K562 (cell line): Measurements from ENCODE around the gene TUBGCP6. TPM values are rescaled to one million over a fixed set of nuclear protein-coding genes. Genes with fewer than 3 reads are reported as not detected.
A peak's percentile ranks its signal among the peaks of the same experiment; 100 is the strongest.

Experiments
- ATAC-seq: fragments of 200-7000 bp; cut with Tn5 transposase; 3 replicates; pipeline ENCODE4 v1.9.1; 2020; ENCODE audit warnings: moderate library complexity
- BruUV-seq: library from RNA; stranded (reverse); fragments of 400-500 nt; replicated peaks from 2 replicates; lab custom pipeline; 2021; lab: Mats Ljungman, UMichigan
- CTCF ChIA-PET: fragments of 300-600 bp; formaldehyde crosslinking; extraction: SDS; loops from one replicate; lab custom pipeline; 2021; ENCODE audit warnings: low intra/inter-chr PET ratio; lab: Yijun Ruan, JAX
- POLR2A ChIA-PET: fragments of 300-600, 350-650 bp; sonication (Branson Sonifier 250); formaldehyde crosslinking; extraction: SDS; loops from one replicate; lab custom pipeline; 2021; ENCODE audit warnings: antibody characterized with exemption, inconsistent platforms; lab: Yijun Ruan, JAX
- DNase-seq, 4 experiments: peaks; one replicate each; pipeline versions ENCODE4 v3.0.0 to v3.0.0-alpha.2; 2011 to 2018; ENCODE audit warnings: low spot score in 3 of 4, mixed read lengths in 3 of 4; ENCODE audit errors: extremely low read depth in 1 of 4
- FAIRE-seq: peaks from 2 replicates; lab custom pipeline; 2011; peaks lifted over from hg19 to GRCh38; lab: Jason Lieb, UNC
- H2AFZ ChIP-seq: 2 replicates; pipeline ENCODE4 v1.6.0; 2011; ENCODE audit warnings: low read depth, low read length, control low read depth, inconsistent platforms
- H3K27ac ChIP-seq: fragments of 200-600 bp; 3 replicates; pipeline ENCODE4 v1.8.0; 2011; ENCODE audit warnings: low read depth, mild to moderate bottlenecking, control low read depth, inconsistent platforms, low read length, moderate library complexity, mixed read lengths; ENCODE audit errors: extremely low read depth
- H3K27me3 ChIP-seq, 2 experiments: fragments of 300-600 bp in 1 of 2; 2 replicates in 1 of 2; 3 replicates in 1 of 2; pipeline versions ENCODE4 v1.6.0 to v1.8.0; 2011; ENCODE audit warnings: inconsistent platforms in 2 of 2, low read length in 2 of 2, mild to moderate bottlenecking in 1 of 2, mixed read lengths in 1 of 2, moderate library complexity in 1 of 2; ENCODE audit not compliant: control insufficient read depth in 2 of 2, insufficient read depth in 2 of 2
- H3K36me3 ChIP-seq: fragments of 300-600 bp; 3 replicates; pipeline ENCODE4 v1.8.0; 2011; ENCODE audit warnings: mild to moderate bottlenecking, low read length, inconsistent platforms; ENCODE audit not compliant: control insufficient read depth, insufficient read depth
- H3K4me1 ChIP-seq, 2 experiments: fragments of 200-600 bp in 1 of 2; replicated peaks in 1 of 2; 2 replicates in 1 of 2; 3 replicates in 1 of 2; pipeline versions ENCODE4 v1.5.1 to v1.8.0; 2011; ENCODE audit warnings: inconsistent platforms in 2 of 2, low read length in 2 of 2, mild to moderate bottlenecking in 1 of 2, mixed read lengths in 1 of 2, moderate library complexity in 1 of 2; ENCODE audit not compliant: control insufficient read depth in 2 of 2, insufficient read depth in 2 of 2
- H3K4me2 ChIP-seq: 2 replicates; pipeline ENCODE4 v1.6.1; 2011; ENCODE audit warnings: low read length, control low read depth, inconsistent platforms, mixed read lengths; ENCODE audit not compliant: insufficient read depth
- H3K4me3 ChIP-seq: fragments of 200-600 bp; sonication (generic), shearing (Covaris generic); 2 replicates; pipeline ENCODE4 v1.5.1; 2016; ENCODE audit warnings: control low read depth, inconsistent platforms
- H3K79me2 ChIP-seq: fragments of 200-600 bp; 3 replicates; pipeline ENCODE4 v1.8.0; 2011; ENCODE audit warnings: low read length, inconsistent platforms; ENCODE audit not compliant: control insufficient read depth, insufficient read depth
- H3K9ac ChIP-seq, 2 experiments: 2 replicates each; pipeline versions ENCODE4 v1.6.0 to v1.6.1; 2011; ENCODE audit warnings: low read depth in 2 of 2, low read length in 2 of 2, control low read depth in 1 of 2, inconsistent platforms in 1 of 2, mild to moderate bottlenecking in 1 of 2, mixed read lengths in 1 of 2; ENCODE audit not compliant: insufficient read depth in 1 of 2
- H3K9me1 ChIP-seq: one replicate; pipeline ENCODE4 v1.6.0; 2011; ENCODE audit warnings: inconsistent platforms, mild to moderate bottlenecking, low read length, moderate library complexity; ENCODE audit not compliant: control insufficient read depth, insufficient read depth
- H3K9me3 ChIP-seq: replicated peaks from 2 replicates; pipeline ENCODE4 v1.5.1; 2011; ENCODE audit warnings: low read depth, low read length, inconsistent platforms; ENCODE audit not compliant: control insufficient read depth, insufficient read depth
- H4K20me1 ChIP-seq: replicated peaks from 2 replicates; pipeline ENCODE4 v1.6.1; 2011; ENCODE audit warnings: low read length, inconsistent platforms, mixed read lengths; ENCODE audit not compliant: control insufficient read depth, insufficient read depth
- EGR1 ChIP-seq: fragments of 450-650 bp; conservative IDR thresholded peaks from 2 replicates; pipeline ENCODE4 v1.6.1; 2017; ENCODE audit warnings: mild to moderate bottlenecking
- SMAD4 ChIP-seq: fragments of 250-450 bp; sonication (Bioruptor Pico); conservative IDR thresholded peaks from 2 replicates; pipeline ENCODE4 v1.8.0; 2021; ENCODE audit warnings: inconsistent platforms, mild to moderate bottlenecking, moderate library complexity
- ZNF253 ChIP-seq: fragments of 250-450 bp; sonication (Bioruptor Pico); conservative IDR thresholded peaks from 2 replicates; pipeline ENCODE4 v1.6.1; 2021; ENCODE audit warnings: mild to moderate bottlenecking
- ZNF766 ChIP-seq: fragments of 200-800 bp; sonication (Bioruptor generic); conservative IDR thresholded peaks from 2 replicates; pipeline ENCODE4 v1.6.1; 2016; ENCODE audit warnings: missing genetic modification characterization, missing compliant biosample characterization
- WGBS: fragments of 100-300 bp; shearing (Covaris generic); methylation state at CpG from one replicate; pipeline ENCODE4 v1.1.6; 2016; ENCODE audit warnings: low coverage, mixed read lengths; ENCODE audit not compliant: insufficient coverage; ENCODE audit errors: missing lambda C conversion rate; 5-methylcytosine and 5-hydroxymethylcytosine counted together
- in situ Hi-C: fragments of 300-500 bp; cut with MboI; formaldehyde crosslinking; loops from 4 replicates; pipeline ENCODE4 v1.15.0; 2018; ENCODE audit warnings: inconsistent platforms, mixed read lengths
- intact Hi-C: fragments of 100-400 bp; cut with micrococcal nuclease; formaldehyde crosslinking; loops from 2 replicates; pipeline ENCODE4 v1.14.2; 2022
- polyA plus RNA-seq, 8 experiments: library from polyadenylated mRNA; depleted of rRNA in 4 of 8; stranded (reverse) in 5 of 8; unstranded in 3 of 8; fragments of >200 nt; fragmentation: Nextera tagmentation in 2 of 8; fragmentation: Illumina TruSeq in 1 of 8; extraction: Ambion mirVana in 2 of 8; extraction: Trizol in 1 of 8; gene quantifications; 2 replicates each; pipeline versions ENCODE4 v1.2.1 to v1.2.3, GENCODE V29; 2011 to 2014; ENCODE audit warnings: inconsistent platforms in 1 of 8, missing spikeins in 1 of 8
- total RNA-seq, 7 experiments: library from RNA; depleted of rRNA in 6 of 7; stranded (reverse); fragments of >200 nt in 6 of 7; fragmentation: Illumina TruSeq in 2 of 7; extraction: Trizol in 2 of 7; gene quantifications; 2 replicates each; pipeline versions ENCODE4 v1.2.1 to v1.2.3, GENCODE V29; 2011 to 2021; ENCODE audit warnings: low replicate concordance in 1 of 7
- TF ChIP-seq, protein P1 (sequence below): sonication (generic); formaldehyde crosslinking; IDR thresholded peaks from 2 replicates; pipeline ENCODE4 v1.8.0; 2022; ENCODE audit warnings: missing genetic modification reagents, mild to moderate bottlenecking, borderline replicate concordance
- TF ChIP-seq, protein P2 (sequence below): sonication (generic); formaldehyde crosslinking; IDR thresholded peaks from 2 replicates; pipeline ENCODE4 v1.8.0; 2022; ENCODE audit warnings: mild to moderate bottlenecking, missing genetic modification reagents

TUBGCP6 gene
- total and polyA plus RNA-seq, 9 of the 15 experiments (the other 6 are each of a cell fraction or from before 2014, with no cell fraction given), result 0.76 to 33.0 (median 10.1) TPM

DNA sequence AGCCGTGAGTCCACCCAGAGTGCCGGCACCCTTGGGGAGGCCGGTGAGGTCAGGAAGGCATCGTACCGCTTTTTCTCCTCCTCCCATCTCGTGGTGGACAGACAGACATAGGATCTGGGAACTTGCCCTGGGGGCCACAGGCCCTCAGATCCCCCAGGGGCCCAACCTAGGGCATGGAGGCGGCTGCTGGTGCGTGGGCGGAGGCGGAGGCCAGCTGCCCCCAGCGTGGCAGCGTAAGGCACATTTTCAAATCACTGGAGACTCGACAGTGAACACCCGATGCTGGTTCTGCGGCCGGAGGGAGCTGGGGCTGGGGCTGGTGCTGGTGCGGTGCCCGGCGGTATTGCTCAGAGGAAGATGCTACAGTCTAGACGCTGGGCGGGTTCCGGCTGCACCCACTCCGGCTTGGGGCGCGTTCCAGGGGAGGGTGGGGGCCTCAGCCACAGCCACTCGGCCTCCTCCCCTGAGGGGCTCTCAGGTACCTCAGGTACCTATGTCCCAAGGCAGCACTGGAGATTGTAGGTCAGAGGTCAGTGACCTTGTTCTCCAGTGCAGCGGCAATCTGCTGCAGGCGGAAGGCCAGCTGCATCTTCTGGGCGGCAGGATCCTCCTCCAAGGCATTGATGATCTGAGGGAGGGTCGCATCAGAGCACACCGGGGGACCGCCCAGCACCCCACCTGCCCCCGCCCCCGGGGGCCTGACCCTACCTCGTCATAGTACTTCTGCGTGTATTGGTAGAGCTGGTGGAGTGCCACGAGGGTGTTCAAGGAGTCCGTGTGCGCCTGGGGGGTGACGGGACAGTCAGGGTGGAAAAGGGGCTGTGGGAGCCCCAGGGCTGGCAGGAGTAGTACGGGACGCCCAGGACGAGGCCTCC, 30.6 kb upstream of the TUBGCP6 start:
- TF ChIP-seq, protein P1, sequence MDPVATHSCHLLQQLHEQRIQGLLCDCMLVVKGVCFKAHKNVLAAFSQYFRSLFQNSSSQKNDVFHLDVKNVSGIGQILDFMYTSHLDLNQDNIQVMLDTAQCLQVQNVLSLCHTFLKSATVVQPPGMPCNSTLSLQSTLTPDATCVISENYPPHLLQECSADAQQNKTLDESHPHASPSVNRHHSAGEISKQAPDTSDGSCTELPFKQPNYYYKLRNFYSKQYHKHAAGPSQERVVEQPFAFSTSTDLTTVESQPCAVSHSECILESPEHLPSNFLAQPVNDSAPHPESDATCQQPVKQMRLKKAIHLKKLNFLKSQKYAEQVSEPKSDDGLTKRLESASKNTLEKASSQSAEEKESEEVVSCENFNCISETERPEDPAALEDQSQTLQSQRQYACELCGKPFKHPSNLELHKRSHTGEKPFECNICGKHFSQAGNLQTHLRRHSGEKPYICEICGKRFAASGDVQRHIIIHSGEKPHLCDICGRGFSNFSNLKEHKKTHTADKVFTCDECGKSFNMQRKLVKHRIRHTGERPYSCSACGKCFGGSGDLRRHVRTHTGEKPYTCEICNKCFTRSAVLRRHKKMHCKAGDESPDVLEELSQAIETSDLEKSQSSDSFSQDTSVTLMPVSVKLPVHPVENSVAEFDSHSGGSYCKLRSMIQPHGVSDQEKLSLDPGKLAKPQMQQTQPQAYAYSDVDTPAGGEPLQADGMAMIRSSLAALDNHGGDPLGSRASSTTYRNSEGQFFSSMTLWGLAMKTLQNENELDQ (CRISPR knock-in tag), result no peak
- TF ChIP-seq ZNF766, result no peak
- no peak for TF ChIP-seq SMAD4 (CRISPR knock-in tag)
- TF ChIP-seq, protein P2, sequence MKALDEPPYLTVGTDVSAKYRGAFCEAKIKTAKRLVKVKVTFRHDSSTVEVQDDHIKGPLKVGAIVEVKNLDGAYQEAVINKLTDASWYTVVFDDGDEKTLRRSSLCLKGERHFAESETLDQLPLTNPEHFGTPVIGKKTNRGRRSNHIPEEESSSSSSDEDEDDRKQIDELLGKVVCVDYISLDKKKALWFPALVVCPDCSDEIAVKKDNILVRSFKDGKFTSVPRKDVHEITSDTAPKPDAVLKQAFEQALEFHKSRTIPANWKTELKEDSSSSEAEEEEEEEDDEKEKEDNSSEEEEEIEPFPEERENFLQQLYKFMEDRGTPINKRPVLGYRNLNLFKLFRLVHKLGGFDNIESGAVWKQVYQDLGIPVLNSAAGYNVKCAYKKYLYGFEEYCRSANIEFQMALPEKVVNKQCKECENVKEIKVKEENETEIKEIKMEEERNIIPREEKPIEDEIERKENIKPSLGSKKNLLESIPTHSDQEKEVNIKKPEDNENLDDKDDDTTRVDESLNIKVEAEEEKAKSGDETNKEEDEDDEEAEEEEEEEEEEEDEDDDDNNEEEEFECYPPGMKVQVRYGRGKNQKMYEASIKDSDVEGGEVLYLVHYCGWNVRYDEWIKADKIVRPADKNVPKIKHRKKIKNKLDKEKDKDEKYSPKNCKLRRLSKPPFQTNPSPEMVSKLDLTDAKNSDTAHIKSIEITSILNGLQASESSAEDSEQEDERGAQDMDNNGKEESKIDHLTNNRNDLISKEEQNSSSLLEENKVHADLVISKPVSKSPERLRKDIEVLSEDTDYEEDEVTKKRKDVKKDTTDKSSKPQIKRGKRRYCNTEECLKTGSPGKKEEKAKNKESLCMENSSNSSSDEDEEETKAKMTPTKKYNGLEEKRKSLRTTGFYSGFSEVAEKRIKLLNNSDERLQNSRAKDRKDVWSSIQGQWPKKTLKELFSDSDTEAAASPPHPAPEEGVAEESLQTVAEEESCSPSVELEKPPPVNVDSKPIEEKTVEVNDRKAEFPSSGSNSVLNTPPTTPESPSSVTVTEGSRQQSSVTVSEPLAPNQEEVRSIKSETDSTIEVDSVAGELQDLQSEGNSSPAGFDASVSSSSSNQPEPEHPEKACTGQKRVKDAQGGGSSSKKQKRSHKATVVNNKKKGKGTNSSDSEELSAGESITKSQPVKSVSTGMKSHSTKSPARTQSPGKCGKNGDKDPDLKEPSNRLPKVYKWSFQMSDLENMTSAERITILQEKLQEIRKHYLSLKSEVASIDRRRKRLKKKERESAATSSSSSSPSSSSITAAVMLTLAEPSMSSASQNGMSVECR, result no peak
- no peak for TF ChIP-seq ZNF253
- TF ChIP-seq EGR1, result peak; percentile 32
- no peak overlapping the region for H3K4me2 ChIP-seq
- no peak overlapping the region for H3K4me3 ChIP-seq
- WGBS, result 96% methylated on average over 10 of the region's 43 CpGs
- ATAC-seq, result no peak
- H3K9me3 ChIP-seq, result no peaks in the 10 kb centered on the region
- DNase-seq, result no peak
- H3K9ac ChIP-seq, result no peak overlapping the region
- no peaks in the 10 kb centered on the region for H4K20me1 ChIP-seq
- FAIRE-seq, result no peak
- H3K27ac ChIP-seq, result no peak overlapping the region
- peaks cover 0 to 48% of the 10 kb centered on the region in 2 experiments; a peak in 3 of 5 replicates for H3K4me1 ChIP-seq
- POLR2A ChIA-PET, result no interaction called here
- CTCF ChIA-PET, result interaction anchor here (1.3 to 2.4 kb wide), 2 partner anchors 65 to 67 kb away, joined by 4 to 8 read pairs; partner anchors contain the start of gene PPP6R2
- peaks cover 35% of the 10 kb centered on the region; the same call in 1 of the 3 replicates for H3K36me3 ChIP-seq
- H3K79me2 ChIP-seq, result no peaks in the 10 kb centered on the region
- in situ Hi-C loops, result no loop called here
- BruUV-seq, result no TSS peak
- no peaks in the 10 kb centered on the region for H3K9me1 ChIP-seq
- H2AFZ ChIP-seq, result no peak overlapping the region
- intact Hi-C loops, result loop anchor here (2.0 kb wide), 1 partner anchor 67 kb away; the partner anchor contains the start of gene PPP6R2
- H3K27me3 ChIP-seq, result no peaks in the 10 kb centered on the region
